Measurements from ENCODE around the gene FNIP2.
A peak's percentile ranks its signal among the peaks of the same experiment; 100 is the strongest.
"Not testable (repeated sequence)": the region's sequence is repeated elsewhere in the genome, so short reads cannot be mapped to it uniquely, and the experiment has no call there.

FNIP2 gene

GRCh38 chr4:158768555-158769174 lies at the start of gene FNIP2:
Gene FNIP2, plus strand, starts transcription at chr4:158769026. Its CDS starts 187 bp downstream, at chr4:158769213.
- peak; percentile 3 for DNase-seq

GRCh38 chr4:158721680-158722079 lies 47.1 kb upstream of the FNIP2 start:
- DNase-seq: no peak

DNA sequence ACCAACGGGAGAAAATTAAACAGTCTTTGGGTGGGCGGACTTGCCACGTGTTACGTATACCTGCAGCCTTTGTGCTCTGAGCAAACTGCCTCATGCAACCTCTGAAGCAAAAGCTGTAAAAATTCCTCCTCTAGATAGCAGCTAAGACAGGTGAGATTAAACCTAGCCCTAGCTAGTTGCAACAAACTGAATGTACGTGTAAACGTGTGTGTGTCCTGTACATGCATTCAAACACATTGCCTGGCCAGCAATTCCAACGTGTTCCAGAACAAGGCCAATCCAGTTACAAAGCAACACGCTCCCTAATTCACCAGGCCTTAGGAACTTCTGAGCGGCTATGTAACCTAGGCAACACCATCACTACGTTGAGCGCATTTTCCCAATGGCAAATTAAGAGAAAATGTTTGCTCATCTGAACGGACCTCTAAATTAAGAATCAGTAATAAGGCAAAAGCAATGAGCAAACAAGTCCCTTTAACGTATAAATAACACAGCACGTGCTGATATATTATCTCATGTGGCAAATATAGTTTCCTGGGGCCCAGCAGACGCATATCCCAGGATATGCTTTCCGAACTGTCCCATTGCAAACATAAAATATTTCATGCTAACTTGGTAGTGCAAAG lies 46.4 kb upstream of the FNIP2 start:
- DNase-seq: no peak

- peak; percentile 35 for DNase-seq
These were observed 45.7 kb upstream of the FNIP2 start, which contains the start of gene PPID for GRCh38 chr4:158722917-158723793. Gene PPID, minus strand, starts transcription at chr4:158723396. Its CDS starts 108 bp downstream, at chr4:158723288.

GRCh38 chr4:158724637-158725036 lies 44.2 kb upstream of the FNIP2 start:
- DNase-seq: no peak

- DNase-seq: no peak
These were observed 42.2 kb upstream of the FNIP2 start for GRCh38 chr4:158726633-158727032.

DNA sequence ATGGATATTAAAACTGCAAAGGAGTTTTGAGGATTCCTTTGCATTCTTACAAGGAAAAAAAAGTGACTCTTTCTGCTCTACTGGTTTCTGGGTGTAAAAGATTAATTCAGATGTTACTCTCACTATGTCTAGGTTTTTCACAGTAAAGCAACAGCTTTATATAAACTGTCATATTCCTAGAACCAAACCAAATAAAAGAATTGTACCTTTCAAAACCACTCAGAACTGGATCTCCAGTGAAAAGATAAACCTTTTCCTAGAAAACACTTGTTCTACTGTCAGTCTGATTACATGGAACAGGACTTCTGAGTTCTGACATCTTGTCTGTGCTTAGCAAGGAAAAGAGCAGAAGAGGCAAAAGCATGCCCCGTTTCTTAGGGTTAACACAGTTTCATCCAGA lies 40.6 kb upstream of the FNIP2 start:
- no peak for DNase-seq

DNA sequence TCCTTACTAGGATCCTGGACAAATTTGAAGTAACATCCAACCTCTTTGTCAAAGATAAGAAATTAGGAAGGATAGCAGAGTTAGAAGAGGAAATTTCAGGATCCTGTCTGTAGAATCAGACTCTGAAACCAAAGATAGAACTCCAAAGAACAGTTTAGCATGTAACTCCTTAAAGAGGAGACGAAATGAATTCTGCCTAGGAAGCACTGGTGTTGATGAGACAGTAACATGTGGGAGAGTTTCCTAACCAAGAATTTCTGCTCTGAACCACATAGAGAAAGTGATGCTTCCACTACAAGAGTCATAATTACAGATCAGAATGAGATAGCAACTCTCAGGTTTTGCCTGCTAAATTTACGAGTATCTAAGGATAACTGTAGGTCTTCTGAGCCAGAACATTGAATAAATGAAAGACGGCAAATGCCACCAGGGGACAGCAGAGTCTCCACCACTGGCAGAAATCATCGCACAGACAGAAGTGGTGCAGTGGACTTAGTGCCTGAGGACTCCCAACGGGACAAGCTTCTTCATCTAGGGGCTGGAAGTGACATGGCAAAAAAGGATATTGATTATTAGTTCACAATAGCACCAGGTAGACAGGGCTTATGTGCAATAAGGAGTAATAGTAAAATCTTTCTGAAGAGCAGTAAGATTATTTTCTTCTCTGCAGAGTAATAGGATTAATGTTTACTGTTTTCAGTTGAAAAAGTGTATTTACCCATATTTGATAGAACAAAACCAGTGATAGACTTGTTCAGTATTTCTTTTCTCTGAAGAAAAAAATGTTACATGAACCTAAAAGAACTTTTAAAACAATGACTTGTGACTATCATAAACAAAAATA lies 38.9 kb upstream of the FNIP2 start:
- DNase-seq: peak; percentile 9

- DNase-seq: no peak
These were observed 30.0 kb upstream of the FNIP2 start for GRCh38 chr4:158738866-158739265.

GRCh38 chr4:158739600-158739999 lies 29.2 kb upstream of the FNIP2 start:
- DNase-seq: no peak

- DNase-seq: no peak
These were observed 27.4 kb upstream of the FNIP2 start for GRCh38 chr4:158741326-158742021.

DNA sequence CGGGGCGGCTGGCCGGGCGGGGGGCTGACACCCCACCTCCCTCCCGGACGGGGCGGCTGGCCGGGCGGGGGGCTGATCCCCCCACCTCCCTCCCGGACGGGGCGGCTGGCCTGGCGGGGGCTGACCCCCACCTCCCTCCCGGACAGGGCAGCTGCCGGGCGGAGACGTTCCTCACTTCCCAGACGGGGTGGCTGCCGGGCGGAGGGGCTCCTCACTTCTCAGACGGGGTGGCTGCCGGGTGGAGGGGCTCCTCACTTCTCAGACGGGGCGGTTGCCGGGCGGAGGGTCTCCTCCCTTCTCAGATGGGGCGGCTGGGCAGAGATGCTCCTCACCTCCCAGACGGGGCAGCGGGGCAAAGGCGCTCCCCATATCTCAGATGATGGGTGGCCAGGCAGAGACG lies 22.3 kb upstream of the FNIP2 start:
- DNase-seq: not testable (repeated sequence)

- no peak for DNase-seq
These were observed 18.4 kb upstream of the FNIP2 start for GRCh38 chr4:158750379-158750778.

DNA sequence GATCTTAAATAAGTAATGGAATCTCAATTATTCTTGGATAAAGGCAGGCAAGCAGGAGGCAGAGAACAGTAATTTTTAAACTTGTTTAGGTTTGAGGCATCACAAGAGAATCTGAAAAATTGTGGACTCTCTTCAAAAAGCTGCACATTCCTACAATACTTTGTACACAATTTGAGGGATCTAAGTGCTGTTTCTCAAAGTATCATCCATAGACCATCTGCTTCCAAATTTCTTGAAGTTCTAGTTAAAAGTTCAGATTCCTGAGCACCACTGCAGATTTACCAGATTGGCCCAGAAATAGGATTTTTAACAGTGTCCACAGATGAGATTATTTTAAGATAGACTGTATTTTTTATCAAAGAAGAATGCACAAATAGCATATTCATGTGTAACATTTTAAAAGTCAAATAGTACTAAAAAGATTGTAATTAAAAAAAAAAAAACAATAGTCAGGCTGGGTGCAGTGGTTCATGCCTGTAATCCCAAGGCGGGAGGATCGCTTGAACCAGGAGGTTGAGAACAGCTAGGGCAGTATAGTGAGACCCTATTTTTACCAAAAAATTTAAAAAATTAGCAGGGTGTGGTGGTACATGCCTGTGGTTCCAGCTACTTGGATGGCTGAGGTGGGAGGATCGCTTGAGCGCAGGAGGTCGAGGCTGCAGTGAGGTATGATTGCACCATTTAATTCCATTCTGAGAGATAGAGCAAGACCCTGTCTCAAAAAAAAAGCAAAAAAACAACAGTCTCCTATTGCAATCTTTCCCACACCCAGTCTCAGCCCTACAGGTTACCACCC lies 14.2 kb upstream of the FNIP2 start:
- DNase-seq: no peak

DNA sequence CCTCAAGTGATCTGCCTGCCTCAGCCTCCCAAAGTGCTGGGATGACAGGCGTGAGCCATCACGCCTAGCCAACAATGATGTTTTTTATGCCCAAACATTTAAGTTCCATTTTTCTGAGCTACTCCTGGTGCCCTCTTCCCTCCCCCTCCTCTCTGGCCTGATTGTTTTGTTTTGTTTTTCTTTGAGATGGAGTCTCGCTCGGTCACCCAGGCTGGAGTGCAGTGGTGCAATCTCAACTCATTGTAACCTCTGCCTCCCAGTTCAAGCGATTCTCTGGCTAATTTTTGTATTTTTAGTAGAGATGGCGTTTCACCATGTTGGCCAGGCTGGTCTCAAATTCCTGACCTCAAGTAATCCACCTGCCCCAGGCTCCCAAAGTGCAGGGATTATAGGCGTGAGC lies 13.0 kb upstream of the FNIP2 start:
- DNase-seq: not testable (repeated sequence)

- no peak for DNase-seq
These were observed 12.2 kb upstream of the FNIP2 start for GRCh38 chr4:158756588-158756987.

DNA sequence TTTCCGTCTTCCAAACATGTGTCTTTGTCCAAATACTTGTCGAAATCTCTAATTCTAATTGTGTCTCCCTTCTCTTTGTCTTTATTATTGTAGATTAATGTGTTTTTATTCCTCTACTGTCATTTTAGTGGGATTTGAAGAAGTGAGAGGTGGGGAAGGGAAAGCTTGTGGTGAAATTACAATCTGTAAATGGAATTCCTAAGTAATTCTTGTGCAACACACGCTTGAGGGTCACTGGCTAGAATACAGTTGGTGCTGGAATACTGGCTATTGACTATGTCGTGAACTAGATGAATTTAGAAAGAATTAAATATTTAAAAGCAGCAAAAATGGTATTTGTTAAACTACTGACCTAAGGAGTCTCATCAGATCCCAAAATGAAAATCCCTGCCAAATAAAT lies 10.7 kb upstream of the FNIP2 start:
- no peak for DNase-seq

GRCh38 chr4:158758703-158759102 lies 10.1 kb upstream of the FNIP2 start:
- no peak for DNase-seq

GRCh38 chr4:158759539-158759938 lies 9.3 kb upstream of the FNIP2 start:
- DNase-seq: not testable (repeated sequence)

- no peak for DNase-seq
These were observed 8.0 kb upstream of the FNIP2 start for GRCh38 chr4:158760866-158761265.

- DNase-seq: no peak
These were observed 6.3 kb upstream of the FNIP2 start for GRCh38 chr4:158762553-158762952.
